OCI-LY1 (cell line): ENCODE results near the gene A2M.

ENCODE experiments used
- EZH2 ChIP-seq: fragments of 200-600 bp; sonication (generic), shearing (Covaris generic); IDR thresholded peaks from 2 replicates; pipeline ENCODE4 v1.8.0; 2017; ENCODE audit warnings: borderline replicate concordance, mixed run types, mild to moderate bottlenecking, antibody characterized with exemption, low read length, moderate library complexity, mixed read lengths
- TF ChIP-seq, protein P1 (sequence below): fragments of 200-600 bp; sonication (generic), shearing (Covaris generic); IDR thresholded peaks from 2 replicates; pipeline ENCODE4 v1.5.1; 2017; ENCODE audit warnings: mild to moderate bottlenecking, antibody characterized with exemption, low read length, moderate library complexity, mixed read lengths

DNA sequence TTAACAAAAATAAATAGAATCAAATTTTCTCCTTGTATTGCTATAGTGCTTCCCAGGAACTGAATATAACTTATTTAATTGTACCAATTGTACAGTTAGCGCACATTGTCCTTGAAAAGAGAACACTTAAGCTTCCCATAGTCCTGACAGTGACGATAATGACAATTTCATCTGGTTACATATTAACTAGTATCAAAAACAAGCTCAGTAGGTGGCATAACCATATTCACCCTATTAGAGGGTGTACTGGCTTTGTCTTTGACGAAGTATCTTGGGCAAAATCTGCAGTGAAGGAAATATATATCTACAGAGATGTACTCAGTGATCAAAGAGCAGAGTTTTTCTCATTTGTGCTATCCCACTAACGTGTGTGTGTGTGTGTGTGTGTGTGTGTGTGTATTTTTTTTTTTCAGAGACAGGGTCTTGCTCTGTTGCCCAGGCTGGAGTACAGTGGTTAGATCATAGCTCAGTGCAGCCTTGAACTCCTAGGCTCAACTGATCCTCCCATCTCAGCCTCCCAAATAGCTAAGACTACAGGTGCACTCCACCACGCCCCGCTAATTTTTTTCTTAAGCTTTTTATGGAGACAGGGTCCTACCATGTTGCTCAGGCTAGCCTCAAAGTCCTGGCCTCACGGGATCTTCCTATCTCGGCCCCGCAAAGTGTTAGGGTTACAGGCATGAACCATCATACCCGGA, 4.9 kb upstream of the A2M start:
- TF ChIP-seq, protein P1, sequence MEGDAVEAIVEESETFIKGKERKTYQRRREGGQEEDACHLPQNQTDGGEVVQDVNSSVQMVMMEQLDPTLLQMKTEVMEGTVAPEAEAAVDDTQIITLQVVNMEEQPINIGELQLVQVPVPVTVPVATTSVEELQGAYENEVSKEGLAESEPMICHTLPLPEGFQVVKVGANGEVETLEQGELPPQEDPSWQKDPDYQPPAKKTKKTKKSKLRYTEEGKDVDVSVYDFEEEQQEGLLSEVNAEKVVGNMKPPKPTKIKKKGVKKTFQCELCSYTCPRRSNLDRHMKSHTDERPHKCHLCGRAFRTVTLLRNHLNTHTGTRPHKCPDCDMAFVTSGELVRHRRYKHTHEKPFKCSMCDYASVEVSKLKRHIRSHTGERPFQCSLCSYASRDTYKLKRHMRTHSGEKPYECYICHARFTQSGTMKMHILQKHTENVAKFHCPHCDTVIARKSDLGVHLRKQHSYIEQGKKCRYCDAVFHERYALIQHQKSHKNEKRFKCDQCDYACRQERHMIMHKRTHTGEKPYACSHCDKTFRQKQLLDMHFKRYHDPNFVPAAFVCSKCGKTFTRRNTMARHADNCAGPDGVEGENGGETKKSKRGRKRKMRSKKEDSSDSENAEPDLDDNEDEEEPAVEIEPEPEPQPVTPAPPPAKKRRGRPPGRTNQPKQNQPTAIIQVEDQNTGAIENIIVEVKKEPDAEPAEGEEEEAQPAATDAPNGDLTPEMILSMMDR = no peak
- no peak for TF ChIP-seq EZH2
